SU-DHL-6 (cell line): ENCODE data around the gene C8G.

Experiments used
- EZH2phosphoT487 ChIP-seq: fragments of 200-600 bp; sonication (generic), shearing (Covaris generic); conservative IDR thresholded peaks from 2 replicates; pipeline ENCODE4 v1.6.1; 2018; ENCODE audit warnings: mild to moderate bottlenecking, antibody characterized with exemption, low read length, moderate library complexity, mixed read lengths
- TF ChIP-seq, protein P1 (sequence below): fragments of 200-600 bp; sonication (generic); IDR thresholded peaks from one replicate; pipeline ENCODE4 v1.5.1; 2017; ENCODE audit warnings: antibody characterized with exemption, mild to moderate bottlenecking, low read length, moderate library complexity; ENCODE audit not compliant: insufficient read depth, poor library complexity, severe bottlenecking

DNA sequence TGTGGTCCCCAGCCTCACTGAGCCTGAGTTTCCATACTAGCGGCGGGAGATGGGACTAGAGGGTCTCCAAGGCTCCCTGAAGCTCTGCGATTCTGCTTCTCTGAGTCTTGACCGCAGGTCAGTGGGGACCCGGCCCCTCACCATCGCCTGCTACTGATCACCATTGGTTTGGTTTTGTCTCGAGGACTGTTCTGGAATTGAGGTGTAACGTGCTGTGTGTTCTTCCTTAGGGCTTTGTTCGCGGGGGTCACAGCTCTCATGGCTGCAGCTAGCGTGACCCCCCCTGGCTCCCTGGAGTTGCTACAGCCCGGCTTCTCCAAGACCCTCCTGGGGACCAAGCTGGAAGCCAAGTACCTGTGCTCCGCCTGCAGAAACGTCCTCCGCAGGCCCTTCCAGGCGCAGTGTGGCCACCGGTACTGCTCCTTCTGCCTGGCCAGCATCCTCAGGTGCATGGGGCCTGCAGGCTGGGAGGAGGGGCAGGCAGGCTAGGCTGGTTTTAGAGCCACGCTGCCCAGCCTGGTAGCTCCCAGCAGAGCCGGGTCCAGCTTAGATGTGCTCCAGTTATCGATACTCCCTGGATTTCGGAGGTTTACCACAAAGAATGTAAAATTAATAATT lies 46.5 kb upstream of the C8G start:
- TF ChIP-seq, protein P1, sequence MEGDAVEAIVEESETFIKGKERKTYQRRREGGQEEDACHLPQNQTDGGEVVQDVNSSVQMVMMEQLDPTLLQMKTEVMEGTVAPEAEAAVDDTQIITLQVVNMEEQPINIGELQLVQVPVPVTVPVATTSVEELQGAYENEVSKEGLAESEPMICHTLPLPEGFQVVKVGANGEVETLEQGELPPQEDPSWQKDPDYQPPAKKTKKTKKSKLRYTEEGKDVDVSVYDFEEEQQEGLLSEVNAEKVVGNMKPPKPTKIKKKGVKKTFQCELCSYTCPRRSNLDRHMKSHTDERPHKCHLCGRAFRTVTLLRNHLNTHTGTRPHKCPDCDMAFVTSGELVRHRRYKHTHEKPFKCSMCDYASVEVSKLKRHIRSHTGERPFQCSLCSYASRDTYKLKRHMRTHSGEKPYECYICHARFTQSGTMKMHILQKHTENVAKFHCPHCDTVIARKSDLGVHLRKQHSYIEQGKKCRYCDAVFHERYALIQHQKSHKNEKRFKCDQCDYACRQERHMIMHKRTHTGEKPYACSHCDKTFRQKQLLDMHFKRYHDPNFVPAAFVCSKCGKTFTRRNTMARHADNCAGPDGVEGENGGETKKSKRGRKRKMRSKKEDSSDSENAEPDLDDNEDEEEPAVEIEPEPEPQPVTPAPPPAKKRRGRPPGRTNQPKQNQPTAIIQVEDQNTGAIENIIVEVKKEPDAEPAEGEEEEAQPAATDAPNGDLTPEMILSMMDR = no peak
- no peak for TF ChIP-seq EZH2phosphoT487
